PC-9 (cell line): ENCODE results near the gene MICB.

ENCODE experiments used
- EZH2 ChIP-seq: fragments of 200-600 bp; sonication (generic); IDR thresholded peaks from 2 replicates; pipeline ENCODE4 v1.8.0; 2017; ENCODE audit warnings: antibody characterized with exemption, low read depth
- TF ChIP-seq, protein P1 (sequence below): fragments of 200-600 bp; sonication (generic); conservative IDR thresholded peaks from 2 replicates; pipeline ENCODE4 v1.6.1; 2017; ENCODE audit warnings: mixed run types, antibody characterized with exemption, mild to moderate bottlenecking, moderate library complexity

- TF ChIP-seq, protein P1, sequence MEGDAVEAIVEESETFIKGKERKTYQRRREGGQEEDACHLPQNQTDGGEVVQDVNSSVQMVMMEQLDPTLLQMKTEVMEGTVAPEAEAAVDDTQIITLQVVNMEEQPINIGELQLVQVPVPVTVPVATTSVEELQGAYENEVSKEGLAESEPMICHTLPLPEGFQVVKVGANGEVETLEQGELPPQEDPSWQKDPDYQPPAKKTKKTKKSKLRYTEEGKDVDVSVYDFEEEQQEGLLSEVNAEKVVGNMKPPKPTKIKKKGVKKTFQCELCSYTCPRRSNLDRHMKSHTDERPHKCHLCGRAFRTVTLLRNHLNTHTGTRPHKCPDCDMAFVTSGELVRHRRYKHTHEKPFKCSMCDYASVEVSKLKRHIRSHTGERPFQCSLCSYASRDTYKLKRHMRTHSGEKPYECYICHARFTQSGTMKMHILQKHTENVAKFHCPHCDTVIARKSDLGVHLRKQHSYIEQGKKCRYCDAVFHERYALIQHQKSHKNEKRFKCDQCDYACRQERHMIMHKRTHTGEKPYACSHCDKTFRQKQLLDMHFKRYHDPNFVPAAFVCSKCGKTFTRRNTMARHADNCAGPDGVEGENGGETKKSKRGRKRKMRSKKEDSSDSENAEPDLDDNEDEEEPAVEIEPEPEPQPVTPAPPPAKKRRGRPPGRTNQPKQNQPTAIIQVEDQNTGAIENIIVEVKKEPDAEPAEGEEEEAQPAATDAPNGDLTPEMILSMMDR = no peak
- no peak for TF ChIP-seq EZH2
Observed at GRCh38 chr6:31477521-31477920, 20.4 kb upstream of the MICB start.
